Stimulated activated CD4-positive, alpha-beta T cell treated with anti-CD3 and anti-CD28 coated beads, TNF-alpha, amount 100 ng/mL, for 48 hours (primary cell): ENCODE measurements around the gene NR1D2.
"Not testable (repeated sequence)": the region's sequence is repeated elsewhere in the genome, so short reads cannot be mapped to it uniquely, and the experiment has no call there.

Source experiments
- DNase-seq, 3 donors: peaks; one replicate each; pipeline ENCODE4 v3.0.0-alpha.2; 2020; ENCODE audit warnings: low read depth in 3 of 3

Gene NR1D2

GRCh38 chr3:24004171-24004938, 59.3 kb downstream of the NR1D2 start:
- DNase-seq = peak in 2 of 3 donors; percentile 10 to 26

GRCh38 chr3:24005669-24006068, 60.6 kb downstream of the NR1D2 start:
- DNase-seq = no peak

- not testable (repeated sequence) for DNase-seq
Measured at GRCh38 chr3:24010834-24011233, 65.7 kb downstream of the NR1D2 start.

GRCh38 chr3:24012589-24013269, 67.6 kb downstream of the NR1D2 start:
- DNase-seq = no peak

- DNase-seq = no peak
Measured at GRCh38 chr3:24017305-24017704, 72.2 kb downstream of the NR1D2 start.

GRCh38 chr3:24018784-24019570, 73.9 kb downstream of the NR1D2 start:
- DNase-seq = no peak

GRCh38 chr3:24019585-24019984, 74.5 kb downstream of the NR1D2 start:
- no peak for DNase-seq

- no peak for DNase-seq
Measured at GRCh38 chr3:24020036-24020691, 75.1 kb downstream of the NR1D2 start.

- no peak for DNase-seq
Measured at GRCh38 chr3:24023197-24023596, 78.1 kb downstream of the NR1D2 start.

GRCh38 chr3:24025805-24026204, 80.7 kb downstream of the NR1D2 start:
- DNase-seq = no peak

GRCh38 chr3:24026665-24027064, 81.6 kb downstream of the NR1D2 start:
- DNase-seq = not testable (repeated sequence)

- DNase-seq = no peak
Measured at GRCh38 chr3:24027946-24028345, 82.9 kb downstream of the NR1D2 start.
